Right forelimb (tissue), 1 donor: ENCODE data around the gene ESR1.
"Not testable (repeated sequence)": the region's sequence is repeated elsewhere in the genome, so short reads cannot be mapped to it uniquely, and the experiment has no call there.

Experiments
- DNase-seq: peaks from one replicate; pipeline ENCODE4 v3.0.0-alpha.2; 2018

ESR1 gene

GRCh38 chr6:151899796-151900195, 92.3 kb downstream of the ESR1 start:
- not testable (repeated sequence) for DNase-seq

GRCh38 chr6:151900256-151900655, 92.8 kb downstream of the ESR1 start:
- no peak for DNase-seq

GRCh38 chr6:151901009-151901411, 93.5 kb downstream of the ESR1 start:
- DNase-seq: no peak

GRCh38 chr6:151904631-151905030, 97.1 kb downstream of the ESR1 start:
- no peak for DNase-seq

- no peak for DNase-seq
These were observed 97.6 kb downstream of the ESR1 start for GRCh38 chr6:151905072-151905471.

- DNase-seq: no peak
These were observed 98.4 kb downstream of the ESR1 start for GRCh38 chr6:151905854-151906253.

- no peak for DNase-seq
These were observed 103.9 kb downstream of the ESR1 start for GRCh38 chr6:151911401-151911800.

GRCh38 chr6:151914484-151914883, 107.0 kb downstream of the ESR1 start:
- DNase-seq: no peak

GRCh38 chr6:151916075-151916474, 108.6 kb downstream of the ESR1 start:
- DNase-seq: no peak

GRCh38 chr6:151916680-151917164, 109.2 kb downstream of the ESR1 start:
- no peak for DNase-seq

GRCh38 chr6:151917531-151918329, 110.2 kb downstream of the ESR1 start:
- DNase-seq: no peak

GRCh38 chr6:151940307-151940706, 132.8 kb downstream of the ESR1 start:
- no peak for DNase-seq

GRCh38 chr6:151948002-151948743, 140.7 kb downstream of the ESR1 start:
- DNase-seq: no peak

GRCh38 chr6:151958332-151958731, 150.8 kb downstream of the ESR1 start:
- DNase-seq: no peak

GRCh38 chr6:151959086-151959485, 151.6 kb downstream of the ESR1 start:
- no peak for DNase-seq

GRCh38 chr6:151961809-151962208, 154.3 kb downstream of the ESR1 start:
- DNase-seq: no peak

- DNase-seq: no peak
These were observed 154.9 kb downstream of the ESR1 start for GRCh38 chr6:151962246-151962846.

GRCh38 chr6:151963001-151963400, 155.5 kb downstream of the ESR1 start:
- DNase-seq: no peak

GRCh38 chr6:151964412-151964811, 156.9 kb downstream of the ESR1 start:
- DNase-seq: not testable (repeated sequence)

GRCh38 chr6:151974061-151974617, 166.7 kb downstream of the ESR1 start:
- no peak for DNase-seq

GRCh38 chr6:151975795-151976194, 168.3 kb downstream of the ESR1 start:
- DNase-seq: no peak

GRCh38 chr6:151988199-151988598, 180.7 kb downstream of the ESR1 start:
- not testable (repeated sequence) for DNase-seq

- DNase-seq: no peak
These were observed 184.6 kb downstream of the ESR1 start for GRCh38 chr6:151992091-151992490.
